ENCODE measurements around the gene ADGRG1. TPM values are rescaled to one million over a fixed set of nuclear protein-coding genes. Genes with fewer than 3 reads are reported as not detected.

Gene ADGRG1
- total and polyA plus RNA-seq, 8 donors: 17.3 to 78.4 (median 19.3) TPM

DNA sequence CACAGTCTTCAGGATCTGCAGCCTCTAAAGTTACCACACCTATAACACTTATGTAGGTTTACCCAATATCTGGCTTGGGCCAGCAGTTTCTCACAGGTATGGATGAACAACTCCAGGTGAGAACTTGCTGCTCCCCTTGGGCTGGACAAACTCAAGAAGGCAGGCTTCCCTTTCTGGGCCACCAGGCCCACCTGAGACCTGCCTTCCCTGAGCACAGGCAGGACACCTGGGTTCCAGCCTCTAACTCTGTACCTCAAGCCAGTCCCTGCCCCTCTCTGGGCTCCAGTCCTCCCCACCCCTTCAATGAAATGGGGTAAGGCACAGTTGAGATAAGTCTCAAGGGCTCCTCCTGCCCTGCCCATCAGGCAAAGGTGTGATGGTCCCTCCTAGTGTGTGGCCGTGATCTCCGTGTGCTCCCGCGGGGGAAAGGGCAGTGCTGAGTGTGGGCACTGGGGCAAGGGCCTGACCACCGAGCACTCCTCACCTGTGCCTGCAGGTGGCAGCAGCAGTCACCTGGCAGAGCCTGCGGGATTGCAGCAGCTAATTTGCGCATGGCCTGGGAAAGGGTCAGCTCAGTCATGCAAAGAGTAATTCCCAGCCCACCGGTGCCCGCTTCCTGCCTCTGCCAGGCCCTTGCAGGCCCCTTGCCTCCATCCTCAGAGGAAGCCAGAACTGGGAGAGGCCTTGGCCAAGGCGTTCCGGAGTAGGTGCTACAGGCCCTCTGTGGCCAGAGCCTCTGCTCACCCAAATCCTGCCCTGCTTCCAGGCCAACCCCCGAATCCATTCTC lies 28.2 kb upstream of the ADGRG1 start:
- ATAC-seq (peak; percentile 98), DNase-seq (peak in 3 of 4 donors; percentile 55 to 84 (median 55))
- Histone ChIP-seq H3K36me3 (no peaks in the 10 kb centered on the region), H3K27ac (no peak overlapping the region), H3K4me1 (peaks cover 0 to 26% of the 10 kb centered on the region in 2 donors), H3K27me3 (no peaks in the 10 kb centered on the region), H3K4me3 (no peak overlapping the region), H3K9me3 (peaks cover 0 to 15% of the 10 kb centered on the region in 2 donors)
- TF ChIP-seq, protein P1, sequence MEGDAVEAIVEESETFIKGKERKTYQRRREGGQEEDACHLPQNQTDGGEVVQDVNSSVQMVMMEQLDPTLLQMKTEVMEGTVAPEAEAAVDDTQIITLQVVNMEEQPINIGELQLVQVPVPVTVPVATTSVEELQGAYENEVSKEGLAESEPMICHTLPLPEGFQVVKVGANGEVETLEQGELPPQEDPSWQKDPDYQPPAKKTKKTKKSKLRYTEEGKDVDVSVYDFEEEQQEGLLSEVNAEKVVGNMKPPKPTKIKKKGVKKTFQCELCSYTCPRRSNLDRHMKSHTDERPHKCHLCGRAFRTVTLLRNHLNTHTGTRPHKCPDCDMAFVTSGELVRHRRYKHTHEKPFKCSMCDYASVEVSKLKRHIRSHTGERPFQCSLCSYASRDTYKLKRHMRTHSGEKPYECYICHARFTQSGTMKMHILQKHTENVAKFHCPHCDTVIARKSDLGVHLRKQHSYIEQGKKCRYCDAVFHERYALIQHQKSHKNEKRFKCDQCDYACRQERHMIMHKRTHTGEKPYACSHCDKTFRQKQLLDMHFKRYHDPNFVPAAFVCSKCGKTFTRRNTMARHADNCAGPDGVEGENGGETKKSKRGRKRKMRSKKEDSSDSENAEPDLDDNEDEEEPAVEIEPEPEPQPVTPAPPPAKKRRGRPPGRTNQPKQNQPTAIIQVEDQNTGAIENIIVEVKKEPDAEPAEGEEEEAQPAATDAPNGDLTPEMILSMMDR (IDR thresholded peaks at IDR 0.05): peak; percentile 42 to 73
- intact Hi-C loops (cut with DNase I): loop anchor here in 1 of 2 donors (5.0 kb wide), 1 partner anchor 47 kb away; no protein-coding TSS in a partner anchor

DNA sequence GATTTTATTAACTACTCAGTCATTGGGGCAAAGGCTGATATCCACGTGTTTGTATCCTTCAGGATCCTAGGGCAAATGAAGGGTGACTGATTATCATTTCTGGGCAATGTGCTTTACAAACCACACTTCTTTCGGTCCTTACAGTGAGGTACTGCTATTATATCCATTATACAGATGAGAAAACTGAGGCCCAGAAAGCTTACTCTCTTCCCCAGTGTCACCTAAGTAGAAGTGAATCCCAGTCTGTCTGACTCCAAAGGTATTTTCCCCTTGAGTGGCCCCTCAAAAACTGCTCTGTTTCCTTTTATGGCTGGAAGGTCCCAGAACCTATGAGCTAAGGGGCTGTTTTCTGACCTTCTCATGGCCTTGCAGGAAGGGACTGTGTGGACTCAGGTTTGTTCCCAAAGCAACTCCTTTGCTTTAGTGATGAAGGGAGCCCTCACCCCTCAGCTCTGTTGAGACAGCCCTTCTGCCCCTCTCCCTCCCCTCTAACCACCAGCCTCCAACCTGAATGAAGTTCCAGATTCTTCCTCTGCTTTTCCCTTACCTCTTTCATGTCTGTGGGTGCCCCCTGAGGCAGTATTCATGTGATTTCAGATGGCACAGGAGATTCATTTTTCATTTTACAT lies 27.4 kb upstream of the ADGRG1 start:
- H3K27ac ChIP-seq: no peak overlapping the region
- TF ChIP-seq, protein P1 (IDR thresholded peaks at IDR 0.05): no peak
- no peak overlapping the region for H3K4me3 ChIP-seq
- no peaks in the 10 kb centered on the region for H3K36me3 ChIP-seq
- ATAC-seq (no peak), DNase-seq (peak in 1 of 4 donors; percentile 1)
- H3K4me1 ChIP-seq: peaks cover 0 to 26% of the 10 kb centered on the region in 2 donors
- H3K27me3 ChIP-seq: no peaks in the 10 kb centered on the region
- H3K9me3 ChIP-seq: peaks cover 0 to 10% of the 10 kb centered on the region in 2 donors
- intact Hi-C loops (cut with DNase I): loop anchor here in 1 of 2 donors (5.0 kb wide), 1 partner anchor 46 kb away; no protein-coding TSS in a partner anchor

DNA sequence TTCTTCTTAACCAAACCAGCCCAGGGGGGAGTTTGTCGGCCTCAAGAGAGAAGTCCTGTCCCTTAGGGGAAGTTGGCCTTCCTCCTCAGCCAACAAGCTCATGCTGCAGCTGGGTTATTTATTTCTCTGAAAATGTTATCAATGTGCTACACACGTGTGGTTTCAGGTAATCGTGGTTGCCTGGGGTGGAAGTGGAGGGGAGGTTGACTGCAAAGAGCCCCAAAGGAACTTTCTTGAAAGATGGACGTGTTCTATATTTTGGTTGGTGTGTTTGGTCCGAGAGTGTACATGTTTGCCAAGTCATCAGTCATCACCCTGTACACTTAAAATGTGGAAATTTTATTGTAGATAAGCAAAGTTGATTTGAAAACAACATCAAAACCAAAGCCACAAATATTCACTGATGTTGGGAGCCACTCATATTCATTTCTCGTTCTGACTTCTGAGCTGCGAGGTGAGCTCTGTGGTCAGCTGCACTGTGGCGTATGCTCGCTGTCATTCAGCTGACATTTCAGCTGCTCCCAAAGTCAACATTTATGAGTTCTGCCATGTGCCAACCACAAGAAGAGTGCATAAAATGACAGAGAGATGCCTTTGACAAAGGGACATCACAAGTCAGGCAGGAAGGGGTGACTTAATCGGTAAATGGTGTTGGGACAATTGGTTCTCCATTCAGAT lies 26.5 kb upstream of the ADGRG1 start:
- intact Hi-C loops (cut with DNase I): loop anchor here in 1 of 2 donors (5.0 kb wide), 1 partner anchor 45 kb away; no protein-coding TSS in a partner anchor
- Histone ChIP-seq H3K4me3 (no peak overlapping the region), H3K4me1 (peaks cover 0 to 26% of the 10 kb centered on the region in 2 donors), H3K27ac (peak overlapping the region; percentile 15 to 48), H3K27me3 (no peaks in the 10 kb centered on the region), H3K36me3 (no peaks in the 10 kb centered on the region), H3K9me3 (peaks cover 0 to 4% of the 10 kb centered on the region in 2 donors)
- TF ChIP-seq, protein P1 (IDR thresholded peaks at IDR 0.05): no peak
- ATAC-seq: no peak
- peak in 1 of 4 donors; percentile 27 for DNase-seq

DNA sequence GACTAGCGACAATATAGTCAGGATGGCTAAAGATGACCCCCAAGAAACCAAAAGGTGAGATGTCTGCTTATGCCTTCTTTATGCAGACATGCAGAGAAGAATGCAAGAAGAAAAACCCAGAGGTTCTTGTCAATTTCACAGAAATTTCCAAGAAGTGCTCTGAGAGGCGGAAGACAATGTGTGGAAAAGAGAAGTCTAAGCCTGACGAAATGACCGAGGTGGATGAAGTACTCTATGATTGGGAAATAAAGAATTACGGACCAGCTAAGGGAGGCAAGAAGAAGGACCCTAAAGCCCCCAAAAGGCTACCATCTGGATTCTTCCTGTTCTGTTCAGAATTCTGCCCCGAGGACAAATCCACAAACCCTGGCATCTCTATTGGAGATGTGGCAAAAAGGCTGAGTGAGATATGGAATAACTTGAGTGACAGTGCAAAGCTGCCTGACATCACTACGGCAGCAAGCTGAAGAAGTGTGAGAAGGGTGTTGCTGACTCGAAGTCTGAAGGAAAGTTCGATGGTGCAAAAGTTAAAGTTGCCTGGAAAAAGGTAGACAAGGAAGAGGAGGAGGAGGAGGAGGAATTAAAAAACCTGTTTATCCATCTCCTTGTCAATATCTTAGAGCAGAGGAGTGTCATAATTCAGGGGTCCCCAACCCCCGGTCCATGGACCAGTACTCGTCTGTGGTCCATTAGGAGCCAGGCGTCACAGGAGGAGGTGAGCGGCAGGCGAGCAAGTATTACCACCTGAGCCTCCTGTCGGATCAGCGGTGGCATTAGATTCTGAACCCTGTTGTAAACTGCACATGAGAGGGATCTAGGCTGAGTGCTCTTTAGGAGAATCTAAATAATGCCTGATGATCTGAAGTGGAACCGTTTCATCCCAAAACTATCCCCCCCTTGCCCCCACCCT lies 25.1 kb upstream of the ADGRG1 start:
- DNase-seq: peak in 1 of 4 donors; percentile 11
- ATAC-seq: no peak
- no peak overlapping the region for H3K4me3 ChIP-seq

More for the DNA sequence above, 25.1 kb upstream of the ADGRG1 start:
- no peaks in the 10 kb centered on the region for H3K9me3 ChIP-seq
- no peaks in the 10 kb centered on the region for H3K36me3 ChIP-seq
- H3K27me3 ChIP-seq: no peaks in the 10 kb centered on the region
- peaks cover 0 to 26% of the 10 kb centered on the region in 2 donors for H3K4me1 ChIP-seq
- TF ChIP-seq, protein P1 (IDR thresholded peaks at IDR 0.05): no peak
- intact Hi-C loops (cut with DNase I): loop anchor here in 1 of 2 donors (5.0 kb wide), 1 partner anchor 44 kb away; no protein-coding TSS in a partner anchor
- peak overlapping the region in 1 of 2 donors; percentile 1 for H3K27ac ChIP-seq

All from left lung (tissue), 10 donors.